ENCODE data around the gene CAMK2D. TPM values are rescaled to one million over a fixed set of nuclear protein-coding genes. Genes with fewer than 3 reads are reported as not detected.
A peak's percentile ranks its signal among the peaks of the same experiment; 100 is the strongest.

The CAMK2D gene
- total RNA-seq, 1 experiment from 2014 or later: 9.0 TPM

DNA sequence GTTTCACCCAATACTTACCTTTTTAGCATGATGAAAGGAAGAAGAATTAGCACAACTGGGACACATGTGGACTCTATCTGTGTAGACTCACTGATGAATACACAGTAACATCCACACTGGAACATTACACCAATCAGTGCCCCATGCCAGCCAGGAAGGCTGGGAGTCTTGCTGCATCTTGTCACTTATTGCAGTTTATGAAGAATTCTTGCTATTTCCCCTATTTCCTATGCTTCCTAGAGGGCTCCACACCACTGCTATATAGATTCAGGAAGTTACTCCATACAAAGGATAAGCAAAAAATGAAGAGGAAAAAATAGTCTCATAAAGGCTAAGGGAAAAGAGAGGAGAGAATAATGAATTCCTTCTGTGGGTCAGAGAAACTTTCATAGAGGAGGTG lies 201.0 kb downstream of the CAMK2D start:
- H2AFZ ChIP-seq (ENCODE audit: low read length): no peak overlapping the region
- H4K5ac ChIP-seq (ENCODE audit: insufficient read length, low read depth, low read length): no peak overlapping the region
- no peak overlapping the region for H3K9ac ChIP-seq (ENCODE audit: extremely low read depth, insufficient read length, low read length)
- H4K91ac ChIP-seq (ENCODE audit: insufficient read length, low read depth, low read length): no peak overlapping the region
- H3K27me3 ChIP-seq (ENCODE audit: insufficient read depth, low read length): no peaks in the 10 kb centered on the region
- no peak overlapping the region for H3K56ac ChIP-seq (ENCODE audit: insufficient read length, low read depth, low read length)
- Mint-ChIP-seq H3K27me3 (ENCODE audit: low read depth) (no peaks in the 10 kb centered on the region), H3K4me3 (no peak overlapping the region), H3K27ac (peak overlapping the region in 1 of 3 experiments; percentile 92; a peak in 3 of 7 replicates), H3K36me3 (ENCODE audit: insufficient read depth in 1 of 3, low read depth in 3 of 3) (no peaks in the 10 kb centered on the region), H3K9me3 (no peaks in the 10 kb centered on the region), H3K4me1 (peaks cover 14 to 16% of the 10 kb centered on the region in 2 experiments)
- no peaks in the 10 kb centered on the region for H3K79me2 ChIP-seq (ENCODE audit: insufficient read depth, low read length)
- no peaks in the 10 kb centered on the region for H3K79me1 ChIP-seq (ENCODE audit: insufficient read depth, low read depth, low read length, poor library complexity, severe bottlenecking)
- TF ChIP-seq, protein P1, sequence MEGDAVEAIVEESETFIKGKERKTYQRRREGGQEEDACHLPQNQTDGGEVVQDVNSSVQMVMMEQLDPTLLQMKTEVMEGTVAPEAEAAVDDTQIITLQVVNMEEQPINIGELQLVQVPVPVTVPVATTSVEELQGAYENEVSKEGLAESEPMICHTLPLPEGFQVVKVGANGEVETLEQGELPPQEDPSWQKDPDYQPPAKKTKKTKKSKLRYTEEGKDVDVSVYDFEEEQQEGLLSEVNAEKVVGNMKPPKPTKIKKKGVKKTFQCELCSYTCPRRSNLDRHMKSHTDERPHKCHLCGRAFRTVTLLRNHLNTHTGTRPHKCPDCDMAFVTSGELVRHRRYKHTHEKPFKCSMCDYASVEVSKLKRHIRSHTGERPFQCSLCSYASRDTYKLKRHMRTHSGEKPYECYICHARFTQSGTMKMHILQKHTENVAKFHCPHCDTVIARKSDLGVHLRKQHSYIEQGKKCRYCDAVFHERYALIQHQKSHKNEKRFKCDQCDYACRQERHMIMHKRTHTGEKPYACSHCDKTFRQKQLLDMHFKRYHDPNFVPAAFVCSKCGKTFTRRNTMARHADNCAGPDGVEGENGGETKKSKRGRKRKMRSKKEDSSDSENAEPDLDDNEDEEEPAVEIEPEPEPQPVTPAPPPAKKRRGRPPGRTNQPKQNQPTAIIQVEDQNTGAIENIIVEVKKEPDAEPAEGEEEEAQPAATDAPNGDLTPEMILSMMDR (conservative IDR thresholded peaks at IDR 0.05): no peak
- H4K20me1 ChIP-seq (ENCODE audit: control insufficient read depth, insufficient read depth, insufficient read length): no peaks in the 10 kb centered on the region
- no peak overlapping the region for H3K4me2 ChIP-seq (ENCODE audit: insufficient read depth, insufficient read length, low read length)
- H4K8ac ChIP-seq (replicated peaks; ENCODE audit: insufficient read length, low read depth, low read length): no peak overlapping the region
- H3K18ac ChIP-seq (ENCODE audit: insufficient read length, low read depth, low read length): no peak overlapping the region
- H2AK5ac ChIP-seq (ENCODE audit: insufficient read length, low read length): no peak overlapping the region
- no peaks in the 10 kb centered on the region for H3K23me2 ChIP-seq (ENCODE audit: insufficient read length, low read depth, low read length, poor library complexity, severe bottlenecking)
- no peak overlapping the region for H3K4ac ChIP-seq (ENCODE audit: low read depth, low read length)
- no peak overlapping the region for H3K23ac ChIP-seq (ENCODE audit: insufficient read length, low read depth, low read length)
- H2BK15ac ChIP-seq (ENCODE audit: low read depth, low read length): no peak overlapping the region
- no peak for DNase-seq
- H2BK20ac ChIP-seq (ENCODE audit: low read depth, low read length, poor library complexity, severe bottlenecking): no peak overlapping the region
- no peak overlapping the region for H2BK5ac ChIP-seq (ENCODE audit: insufficient read length, low read length)
- no peaks in the 10 kb centered on the region; the same call in 1 of the 2 replicates for H3K4me1 ChIP-seq (ENCODE audit: insufficient read depth, low read length)
- H3K9me3 ChIP-seq (ENCODE audit: control insufficient read depth, low read depth, low read length): no peaks in the 10 kb centered on the region
- no peak overlapping the region for H3K14ac ChIP-seq (ENCODE audit: insufficient read depth, low read length)
- no peak overlapping the region for H3T11ph ChIP-seq (ENCODE audit: low read length)
- no peak overlapping the region for H2BK12ac ChIP-seq (ENCODE audit: insufficient read length, low read depth, low read length)
- H3K27ac ChIP-seq (ENCODE audit: insufficient read length, low read depth, low read length): no peak overlapping the region
- H2BK120ac ChIP-seq (ENCODE audit: low read depth, low read length, poor library complexity, severe bottlenecking): no peak overlapping the region
